Stimulated activated CD8-positive, alpha-beta memory T cell treated with anti-CD3 and anti-CD28 coated beads, Interleukin-7, amount 100 ng/mL, for 24 hours (primary cell): ENCODE results near the gene ELAC1.
"Not testable (repeated sequence)": the region's sequence is repeated elsewhere in the genome, so short reads cannot be mapped to it uniquely, and the experiment has no call there.

Experiments
- DNase-seq: peaks from one replicate; pipeline ENCODE4 v3.0.0-alpha.2; 2020; ENCODE audit warnings: low read depth

Gene ELAC1

DNA sequence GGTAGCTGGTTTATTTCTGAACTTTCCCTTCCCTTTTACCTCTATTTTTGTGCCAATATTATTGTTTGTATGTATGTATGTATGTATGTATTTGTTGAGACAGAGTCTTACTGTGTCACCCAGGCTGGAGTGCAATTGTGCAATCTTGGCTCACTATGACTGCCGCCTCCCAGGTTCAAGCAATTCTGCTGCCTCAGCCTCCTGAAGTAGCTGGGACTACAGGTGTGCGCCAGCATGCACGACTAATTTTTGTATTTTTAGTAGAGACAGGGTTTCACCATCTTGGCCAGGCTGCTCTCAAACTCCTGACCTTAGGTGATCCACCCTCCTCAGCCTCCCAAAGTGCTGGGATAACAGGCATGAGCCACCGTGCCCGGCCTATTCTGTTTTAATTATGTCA is 4.6 kb downstream of the ELAC1 start:
- DNase-seq, result not testable (repeated sequence)

DNA sequence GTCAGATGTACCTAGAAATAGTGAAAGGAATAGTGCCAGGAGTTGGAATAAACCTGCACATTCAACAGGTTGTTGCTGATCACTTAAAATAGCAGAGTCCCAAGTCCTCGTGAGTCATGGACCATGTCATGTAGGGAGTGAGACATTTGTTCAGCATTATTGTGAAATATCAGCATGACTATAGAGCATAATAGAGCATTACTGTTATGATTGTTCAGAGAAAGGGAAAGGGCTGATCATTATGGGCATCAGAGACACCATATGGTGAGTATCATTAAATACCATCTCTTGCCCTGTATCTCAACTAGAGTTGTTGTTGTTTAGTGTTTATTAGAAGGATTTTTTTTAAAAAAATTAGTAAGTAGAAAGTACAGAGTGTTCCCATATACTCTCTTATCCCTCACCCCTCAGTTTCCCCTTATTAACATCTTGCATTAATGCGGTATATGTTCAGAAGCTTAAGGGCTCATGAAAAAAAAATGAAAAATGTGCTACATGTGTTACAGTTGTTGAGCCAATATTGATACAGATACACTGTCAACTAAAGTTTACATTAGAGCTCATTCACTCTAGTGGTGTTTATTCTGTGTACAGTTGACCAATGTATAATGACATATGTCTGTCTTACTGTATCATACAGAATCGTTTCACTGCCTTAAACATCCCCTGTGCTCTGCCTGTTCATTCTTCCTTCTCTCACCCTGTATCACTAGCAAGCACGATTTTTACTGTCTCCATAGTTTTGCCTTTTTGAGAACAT is 5.7 kb downstream of the ELAC1 start:
- no peak for DNase-seq

DNA sequence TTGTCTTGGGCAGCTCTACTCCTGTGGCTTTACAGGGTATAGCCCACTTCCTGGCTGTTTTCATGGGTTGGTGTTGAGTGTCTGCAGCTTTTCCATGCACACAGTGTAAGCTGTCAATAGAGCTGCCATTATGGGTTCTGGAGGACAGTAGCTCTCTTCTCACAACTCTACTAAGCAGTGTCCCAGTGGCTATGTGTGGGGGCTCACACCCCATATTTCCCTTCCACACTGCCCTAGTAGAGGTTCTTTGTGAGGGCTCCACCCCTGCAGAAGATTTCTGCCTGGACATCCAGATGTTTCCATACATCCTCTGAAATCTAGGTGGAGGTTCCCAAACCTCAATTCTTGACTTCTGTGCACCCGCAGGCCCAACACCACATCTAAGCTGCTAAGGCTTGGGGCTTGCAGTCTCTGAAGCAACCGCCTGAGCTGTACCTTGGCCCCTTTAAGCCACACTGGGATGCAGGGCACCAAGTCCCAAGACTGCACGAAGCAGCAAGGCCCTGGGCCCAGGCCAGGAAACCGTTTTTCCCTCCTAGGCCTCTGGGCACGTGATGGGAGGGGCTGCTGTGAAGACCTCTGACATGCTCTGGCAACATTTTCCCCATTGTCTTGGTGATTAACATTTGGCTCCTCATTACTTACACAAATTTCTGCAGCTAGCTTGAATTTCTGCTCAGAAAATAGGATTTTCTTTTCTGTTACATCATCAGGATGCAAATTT is 9.4 kb downstream of the ELAC1 start:
- DNase-seq, result no peak

DNA sequence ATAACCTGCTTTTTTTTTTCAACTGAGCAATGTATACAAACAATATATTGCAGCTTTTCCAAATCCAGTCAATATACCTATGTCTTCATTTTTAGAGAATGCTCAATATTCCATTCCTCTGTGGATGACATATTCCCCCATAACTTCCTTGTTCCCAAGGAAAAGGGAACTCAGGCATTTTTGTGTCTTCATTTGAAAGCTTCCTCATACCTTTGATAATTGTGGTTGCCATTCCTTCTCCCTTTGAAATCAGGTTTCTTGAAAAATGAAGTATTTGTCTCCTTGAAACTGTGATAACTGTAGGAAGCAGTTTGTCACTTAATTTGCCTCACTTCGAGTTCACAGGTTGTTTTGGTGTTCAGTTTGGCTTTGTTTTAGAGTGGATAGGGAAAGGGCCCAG is 13.5 kb downstream of the ELAC1 start:
- DNase-seq, result no peak

DNA sequence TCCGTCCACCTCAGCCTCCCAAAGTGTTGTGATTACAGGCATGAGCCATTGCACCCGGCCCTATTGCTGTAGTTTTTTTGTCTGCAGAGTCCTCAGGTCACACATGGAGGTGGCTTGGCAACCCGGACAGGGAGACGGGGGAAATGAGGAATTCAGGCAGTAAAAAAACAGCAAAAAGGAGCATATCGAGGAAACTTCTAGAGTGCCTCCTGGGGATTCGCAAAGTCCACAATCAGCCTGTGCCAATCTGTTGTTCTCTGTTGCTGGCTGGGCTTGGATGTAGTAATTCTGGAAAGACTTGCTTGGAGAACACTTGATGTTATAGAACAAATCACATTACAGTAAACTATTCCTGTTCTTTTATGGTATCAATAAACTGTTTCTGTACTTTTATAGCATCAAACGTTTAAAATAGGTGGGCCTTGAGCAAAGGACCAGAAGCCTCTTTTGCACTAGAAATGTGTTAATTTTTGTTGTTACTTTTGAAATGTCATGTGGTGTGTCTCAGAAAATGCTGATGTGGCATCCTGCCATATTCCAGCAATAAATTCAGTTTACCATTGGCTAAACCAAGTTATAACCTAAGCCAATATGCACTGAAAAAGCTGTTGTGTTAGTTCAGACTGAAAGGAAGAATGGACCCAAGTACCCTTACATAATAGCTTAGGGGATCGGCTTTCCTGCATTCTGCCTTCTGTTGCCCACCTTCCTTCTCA is 14.4 kb downstream of the ELAC1 start:
- no peak for DNase-seq

DNA sequence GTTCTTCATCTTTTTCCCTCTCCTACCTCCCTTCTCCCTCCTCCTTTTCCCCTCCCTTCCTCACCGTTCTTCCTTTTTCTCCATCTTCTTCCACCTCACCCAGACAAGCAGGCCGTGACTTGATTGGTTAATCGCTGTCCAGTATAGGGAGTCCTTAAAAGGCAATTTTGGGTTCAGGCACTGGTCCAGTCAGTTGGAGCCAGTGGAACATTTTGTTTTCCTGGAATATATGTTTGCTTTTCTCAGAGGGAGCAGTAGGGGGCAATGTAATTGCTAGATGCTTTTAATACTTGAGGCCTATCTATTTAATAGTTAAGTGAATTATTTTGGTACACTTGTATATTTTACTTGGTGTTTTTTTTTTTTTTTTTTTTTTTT is 15.0 kb downstream of the ELAC1 start:
- DNase-seq, result no peak

DNA sequence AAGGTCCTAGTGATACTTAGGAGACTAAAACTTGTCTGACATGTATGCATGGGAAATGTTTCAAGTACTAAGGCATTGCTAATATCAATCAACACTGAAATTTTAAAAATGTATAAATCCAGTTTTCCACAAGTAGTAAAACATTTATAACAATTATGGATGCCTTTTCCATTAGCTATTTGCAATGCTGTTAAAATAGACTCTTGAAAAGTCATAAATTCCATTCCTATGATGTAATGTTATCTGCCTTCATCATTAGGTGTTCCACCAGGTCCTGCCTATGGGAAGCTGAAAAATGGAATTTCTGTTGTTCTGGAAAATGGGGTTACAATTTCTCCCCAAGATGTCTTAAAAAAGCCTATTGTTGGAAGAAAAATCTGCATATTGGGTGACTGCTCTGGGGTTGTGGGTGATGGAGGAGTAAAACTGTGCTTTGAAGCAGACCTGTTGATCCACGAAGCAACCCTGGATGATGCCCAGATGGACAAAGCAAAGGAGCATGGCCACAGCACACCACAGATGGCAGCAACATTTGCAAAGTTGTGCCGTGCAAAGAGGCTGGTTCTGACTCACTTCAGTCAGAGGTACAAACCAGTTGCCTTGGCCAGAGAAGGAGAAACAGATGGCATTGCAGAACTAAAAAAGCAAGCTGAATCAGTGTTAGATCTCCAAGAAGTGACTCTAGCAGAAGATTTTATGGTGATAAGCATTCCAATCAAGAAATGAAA is 18.7 kb downstream of the ELAC1 start:
- DNase-seq, result no peak

DNA sequence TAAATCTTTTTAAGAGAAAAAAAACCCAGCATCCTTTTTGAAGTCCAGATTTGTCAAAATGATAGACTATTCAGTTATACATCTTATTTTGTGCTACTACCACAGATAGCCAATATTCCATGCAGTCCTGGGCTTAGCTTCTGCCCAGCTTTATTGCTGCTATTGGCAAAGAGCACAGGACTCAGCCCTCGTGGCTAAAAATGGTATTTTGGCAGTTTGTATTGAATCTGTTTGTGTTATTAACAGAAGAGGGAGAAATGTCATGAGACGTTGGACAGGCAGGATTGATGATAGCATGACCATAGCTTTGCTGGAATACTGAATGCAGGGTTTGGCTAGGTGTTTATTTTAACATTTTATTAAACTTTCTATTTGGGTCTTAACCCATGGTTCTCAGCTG is 19.4 kb downstream of the ELAC1 start:
- no peak for DNase-seq

DNA sequence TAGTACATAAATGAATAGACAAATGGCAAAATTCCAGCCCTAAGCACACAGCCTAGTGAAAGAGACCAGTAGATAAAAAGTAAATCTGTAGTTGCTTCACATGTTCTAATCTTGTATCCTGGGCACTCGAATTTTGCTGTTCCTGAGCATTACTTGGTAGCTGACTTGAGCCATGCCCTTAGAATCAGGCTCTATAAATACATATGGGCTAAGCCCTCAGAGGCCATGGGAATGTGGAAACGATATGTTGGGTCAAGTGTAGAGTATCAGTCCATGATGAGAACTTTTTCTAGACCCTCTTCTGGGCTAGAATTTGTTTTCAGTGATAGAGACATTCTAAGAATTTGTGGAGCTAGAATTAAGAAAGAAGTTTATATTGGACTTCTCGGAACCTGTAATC is 21.9 kb downstream of the ELAC1 start:
- DNase-seq, result no peak

DNA sequence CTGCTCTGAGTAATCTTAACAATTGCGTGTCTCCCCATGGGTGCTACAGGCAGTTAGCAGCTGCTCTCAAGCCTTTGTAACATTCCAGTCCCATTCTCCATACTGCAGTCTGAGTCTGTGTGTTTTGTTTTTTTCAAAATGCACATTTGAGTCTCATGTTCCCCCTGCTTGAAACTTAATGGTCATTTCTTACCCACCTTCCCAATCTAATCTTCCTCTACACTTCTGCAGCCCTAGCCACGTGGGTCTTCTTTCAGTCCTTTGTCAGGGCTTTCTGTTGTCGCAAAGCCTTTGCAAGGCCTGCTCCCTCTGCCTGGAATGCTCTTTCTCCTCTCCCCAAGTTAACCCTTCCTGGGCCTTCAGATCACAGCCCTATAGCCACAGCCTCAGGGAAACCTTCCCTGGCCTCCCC is 24.5 kb downstream of the ELAC1 start:
- no peak for DNase-seq

DNA sequence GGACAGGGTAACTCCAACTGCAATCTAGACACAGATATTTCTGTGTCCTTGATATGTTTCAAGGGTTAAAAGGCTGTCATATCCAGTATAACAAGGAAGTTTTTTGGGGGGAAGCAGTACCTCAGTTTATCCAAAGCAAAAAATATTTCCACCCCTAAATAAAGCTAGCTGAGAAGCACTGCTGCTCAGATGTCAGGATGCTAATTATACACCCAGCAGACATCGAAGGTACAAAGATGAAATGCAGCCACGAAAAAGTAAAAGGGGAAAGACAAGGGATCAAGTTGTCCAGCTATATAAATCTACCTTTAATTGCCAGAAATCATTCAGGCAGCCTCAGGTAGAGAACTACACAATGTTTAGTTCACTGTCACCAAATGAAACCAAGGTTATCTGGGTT is 26.2 kb downstream of the ELAC1 start:
- no peak for DNase-seq

DNA sequence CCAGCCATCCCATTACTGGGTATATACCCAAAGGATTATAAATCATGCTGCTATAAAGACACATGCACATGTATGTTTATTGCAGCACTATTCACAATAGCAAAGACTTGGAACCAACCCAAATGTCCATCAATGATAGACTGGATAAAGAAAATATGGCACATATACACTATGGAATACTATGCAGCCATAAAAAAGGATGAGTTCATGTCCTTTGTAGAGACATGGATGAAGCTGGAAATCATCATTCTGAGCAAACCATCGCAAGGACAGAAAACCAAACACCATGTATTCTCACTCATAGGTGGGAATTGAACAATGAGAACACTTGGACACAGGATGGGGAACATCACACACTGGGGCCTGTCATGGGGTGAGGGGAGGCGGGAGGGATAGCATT is 35.3 kb downstream of the ELAC1 start:
- DNase-seq, result not testable (repeated sequence)

DNA sequence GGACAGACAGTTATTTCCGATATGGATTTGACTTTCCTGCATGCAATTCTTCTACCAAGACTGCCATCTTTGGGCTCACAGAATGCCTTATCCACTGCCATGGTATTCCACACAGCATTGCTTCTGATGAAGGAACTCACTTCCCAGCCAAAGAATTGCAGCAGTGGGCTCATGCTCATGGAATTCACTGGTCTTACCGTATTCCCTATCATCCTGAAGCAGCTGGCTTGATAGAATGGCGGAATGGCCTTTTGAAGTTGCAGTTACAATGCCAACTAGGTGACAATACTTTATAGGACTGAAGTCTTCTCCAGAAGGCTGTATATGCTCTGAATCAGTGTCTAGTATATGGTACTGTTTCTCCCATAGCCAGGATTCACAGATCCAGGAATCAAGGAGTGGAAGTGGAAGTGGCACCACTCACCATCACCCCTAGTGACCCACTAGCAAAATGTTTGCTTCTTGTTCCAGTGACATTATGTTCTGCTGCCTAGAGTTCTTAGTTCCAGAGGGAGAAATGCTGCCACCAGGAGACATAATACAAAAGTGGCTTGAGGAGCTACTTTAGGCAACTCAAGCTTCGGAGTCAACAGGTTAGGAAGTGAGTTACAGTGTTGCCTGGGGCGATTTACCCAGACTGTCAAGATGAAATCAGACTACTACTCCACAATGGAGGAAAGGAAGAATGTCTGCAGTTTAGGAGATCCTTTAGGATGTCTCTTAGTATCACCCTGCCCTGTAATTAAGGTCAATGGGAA is 38.4 kb downstream of the ELAC1 start:
- no peak for DNase-seq

DNA sequence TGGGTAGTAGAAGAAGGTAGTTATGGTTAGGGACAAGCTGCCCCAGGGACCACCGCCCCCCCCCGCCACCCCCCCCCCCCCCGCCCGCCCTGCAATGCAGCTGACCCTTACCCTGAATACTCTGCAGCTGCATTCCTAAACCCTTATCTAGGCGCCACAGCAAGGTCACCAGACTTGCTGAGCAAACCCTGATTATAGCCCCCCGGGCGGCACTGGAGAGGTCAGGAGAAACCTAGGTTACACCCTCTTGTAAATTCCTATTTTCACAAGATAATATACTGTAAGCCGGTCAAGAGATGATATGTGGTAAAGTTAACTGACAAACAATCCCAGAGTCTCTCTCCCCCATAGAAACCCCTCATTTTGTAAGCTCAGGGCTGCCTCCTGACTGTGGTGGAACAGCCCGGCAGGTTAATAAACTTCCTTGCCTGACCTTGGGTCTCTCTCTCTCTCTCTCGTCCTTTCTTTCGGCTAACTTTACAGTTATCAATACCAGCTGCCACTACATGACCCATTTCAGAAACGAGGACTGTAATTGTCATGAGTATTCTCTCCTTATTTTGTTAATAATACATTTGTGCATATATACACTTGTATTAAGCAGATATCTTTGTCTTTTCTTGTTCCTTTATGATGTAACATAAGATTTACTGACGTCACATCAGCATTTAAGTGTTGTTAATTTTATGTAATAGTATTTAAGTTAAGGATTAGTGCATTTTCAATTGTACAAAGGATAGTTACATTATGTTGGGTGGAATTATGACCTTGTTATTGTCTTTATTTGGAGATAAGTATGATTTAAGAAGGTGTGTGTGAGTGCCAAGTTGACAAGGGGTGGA is 39.3 kb downstream of the ELAC1 start:
- no peak for DNase-seq

DNA sequence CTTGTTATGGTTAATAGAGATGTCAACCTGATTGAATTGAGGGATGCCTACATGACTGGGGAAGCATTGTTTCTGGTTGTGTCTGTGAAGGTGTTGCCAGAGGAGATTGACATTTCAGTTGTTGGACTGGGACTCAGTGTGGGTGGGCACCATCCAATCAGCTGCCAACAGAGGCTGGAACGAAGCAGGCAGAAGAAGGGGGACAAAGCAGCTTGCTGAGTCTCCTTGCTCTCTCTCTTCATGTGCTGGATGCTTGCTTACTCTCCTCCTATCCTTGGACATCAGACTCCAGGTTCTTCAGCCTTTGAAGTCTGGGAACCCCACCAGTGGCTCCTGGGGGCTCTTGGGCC is 39.9 kb downstream of the ELAC1 start:
- no peak for DNase-seq

DNA sequence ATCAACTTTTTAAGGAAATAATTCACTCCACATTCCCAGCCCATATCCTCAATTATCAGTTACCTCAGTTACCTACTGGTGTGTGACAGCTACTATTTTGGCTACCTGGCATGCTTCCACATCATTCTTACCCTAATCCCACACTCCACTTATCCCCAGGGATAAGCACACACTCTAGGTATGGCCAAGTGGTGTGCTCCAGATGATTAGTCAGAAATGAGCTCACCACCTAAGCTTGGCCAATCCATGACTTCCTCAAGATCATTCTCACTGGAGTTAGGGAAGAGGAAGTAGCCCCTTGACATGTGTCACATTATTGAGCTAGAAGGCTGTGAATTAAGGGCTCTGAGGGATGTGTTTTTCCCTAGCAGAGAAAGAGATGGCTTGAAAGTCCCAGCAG is 41.2 kb downstream of the ELAC1 start:
- no peak for DNase-seq

DNA sequence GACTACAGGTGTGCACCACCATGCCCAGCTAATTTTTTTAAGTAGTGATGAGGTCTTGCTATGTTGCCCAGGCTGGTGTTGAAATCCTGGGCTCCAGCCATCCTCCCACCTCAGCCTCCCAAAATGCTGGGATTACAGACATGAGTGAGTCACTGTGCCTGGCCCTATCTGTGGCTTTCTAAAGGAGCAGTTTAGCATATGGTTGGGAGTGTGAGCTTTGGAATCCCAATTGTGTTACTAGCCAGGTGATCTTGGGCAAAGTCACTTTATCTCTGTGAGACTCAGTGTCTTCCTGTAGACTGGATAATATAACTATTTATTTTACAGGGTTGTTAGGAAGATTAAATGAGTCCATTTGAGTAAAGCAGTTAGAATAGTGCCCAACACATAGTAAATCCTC is 42.4 kb downstream of the ELAC1 start:
- no peak for DNase-seq

DNA sequence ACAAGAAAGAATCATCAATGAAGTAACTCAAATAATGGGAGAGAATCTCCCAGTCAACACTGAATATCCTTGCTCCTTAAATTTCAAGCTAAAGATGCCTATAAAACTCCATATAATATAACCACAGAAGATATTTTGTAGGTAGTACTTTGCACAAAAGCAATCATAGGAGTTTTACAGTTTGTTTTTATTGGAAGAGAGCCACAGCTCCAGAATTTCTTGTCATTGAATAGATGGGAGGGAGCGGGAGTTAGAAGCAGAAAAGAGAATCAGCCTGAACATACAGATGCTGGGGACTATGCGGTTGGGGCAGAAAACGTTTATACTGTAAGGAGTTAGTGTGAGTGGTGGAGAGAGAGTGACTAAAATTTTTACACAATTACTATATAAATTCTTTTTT is 43.9 kb downstream of the ELAC1 start:
- DNase-seq, result no peak

DNA sequence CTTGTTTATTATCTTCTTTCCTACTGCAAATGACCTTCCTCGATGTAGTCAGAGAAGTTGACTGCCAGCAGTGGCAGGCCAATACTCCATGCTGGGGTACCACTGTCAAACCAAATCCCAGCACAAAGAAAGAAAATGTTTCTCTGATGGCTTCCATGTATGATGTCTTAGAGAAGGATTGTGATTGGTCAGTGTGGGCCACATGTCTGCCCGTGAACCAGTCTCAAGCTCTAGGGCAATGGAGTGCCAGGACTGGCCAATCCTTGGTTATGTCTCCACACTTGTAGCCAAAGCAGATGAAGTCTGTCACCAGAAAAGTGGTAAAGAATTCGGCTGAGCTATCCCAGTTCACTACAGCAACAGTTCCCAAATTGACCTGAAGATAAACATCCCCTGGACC is 44.6 kb downstream of the ELAC1 start:
- DNase-seq, result no peak

DNA sequence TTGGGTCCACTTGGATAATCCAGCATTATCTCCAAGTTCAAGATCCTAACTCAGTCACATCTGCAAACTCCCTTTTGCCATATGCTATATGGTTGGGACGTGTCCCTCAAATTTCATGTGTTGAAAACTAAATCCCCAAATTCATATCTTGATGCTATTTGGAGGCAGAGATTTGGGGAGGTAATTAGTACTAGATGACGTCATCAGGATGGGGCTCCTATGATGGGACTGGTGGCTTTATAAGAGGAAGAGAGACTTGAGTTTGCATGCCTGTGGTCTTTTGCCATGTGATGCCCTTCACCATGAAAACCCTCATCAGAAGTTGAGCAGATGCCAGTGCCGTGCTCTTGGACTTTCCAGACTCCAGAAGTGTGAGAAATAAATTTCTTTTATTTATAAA is 45.4 kb downstream of the ELAC1 start:
- DNase-seq, result no peak
